Activated CD4-positive, alpha-beta memory T cell treated with anti-CD3 and anti-CD28 coated beads for 36 hours (primary cell): ENCODE data around the gene MKX. TPM values are rescaled to one million over a fixed set of nuclear protein-coding genes. Genes with fewer than 3 reads are reported as not detected.

Experiments used
- CTCF ChIA-PET: fragments of 350-600 bp; sonication (Branson Sonifier 250); formaldehyde crosslinking; loops from one replicate; lab custom pipeline; 2021; ENCODE audit warnings: antibody characterized with exemption, inconsistent platforms; lab: Charles Lee
- POLR2A ChIA-PET: fragments of 350-600 bp; sonication (Branson Sonifier 250); formaldehyde crosslinking; loops from one replicate; lab custom pipeline; 2021; ENCODE audit warnings: antibody characterized with exemption; lab: Charles Lee
- DNase-seq: peaks from one replicate; pipeline ENCODE4 v3.0.0-alpha.2; 2020
- H3K27ac Mint-ChIP-seq: one replicate; pipeline ENCODE4 v1.8.0; 2021; ENCODE audit warnings: mixed read lengths
- H3K27me3 Mint-ChIP-seq: one replicate; pipeline ENCODE4 v1.8.0; 2021; ENCODE audit warnings: mixed read lengths
- H3K36me3 Mint-ChIP-seq: one replicate; pipeline ENCODE4 v1.8.0; 2021; ENCODE audit warnings: mixed read lengths
- H3K4me1 Mint-ChIP-seq: one replicate; pipeline ENCODE4 v1.8.0; 2021; ENCODE audit warnings: low read depth, mixed read lengths
- H3K4me3 Mint-ChIP-seq: one replicate; pipeline ENCODE4 v1.8.0; 2021; ENCODE audit warnings: mild to moderate bottlenecking, mixed read lengths
- H3K9me3 Mint-ChIP-seq: one replicate; pipeline ENCODE4 v1.8.0; 2021; ENCODE audit warnings: mixed read lengths
- intact Hi-C: fragments of 100-400 bp; cut with micrococcal nuclease; formaldehyde crosslinking; loops from one replicate; pipeline ENCODE4 v1.15.1; 2023
- total RNA-seq, 2 experiments: library from RNA; stranded (reverse); gene quantifications; one replicate each; pipeline ENCODE4 v1.2.3, GENCODE V29; 2021

MKX gene
- total RNA-seq, 2 experiments from 2014 or later = 0.38 to 0.63 TPM

DNA sequence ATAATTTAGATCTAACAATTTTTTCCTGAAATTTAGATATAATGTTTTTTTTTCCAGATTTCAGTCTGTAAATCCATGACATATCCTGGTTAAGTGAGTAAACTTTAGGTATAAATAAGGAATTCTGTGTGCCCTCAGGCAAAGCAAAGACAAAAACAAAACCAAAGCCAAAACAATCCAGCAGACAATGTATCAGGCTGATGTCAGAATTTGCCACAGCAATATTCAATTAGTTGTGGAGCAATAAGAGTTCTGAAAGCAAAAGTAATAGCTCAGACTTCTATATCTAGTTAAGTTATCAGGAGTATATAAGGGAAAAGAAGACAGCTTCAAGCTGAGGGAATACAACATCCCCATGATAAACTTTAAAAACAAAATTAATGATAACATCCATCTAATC, 82.0 kb downstream of the MKX start:
- Mint-ChIP-seq H3K27me3 (peaks cover 32% of the 10 kb centered on the region), H3K4me1 (no peaks in the 10 kb centered on the region), H3K4me3 (no peak overlapping the region), H3K27ac (no peak overlapping the region), H3K36me3 (no peaks in the 10 kb centered on the region), H3K9me3 (no peaks in the 10 kb centered on the region)
- ChIA-PET CTCF (no interaction called here), POLR2A (no interaction called here)
- DNase-seq = no peak
- intact Hi-C loops = no loop called here

- intact Hi-C loops = no loop called here
These were observed 83.9 kb downstream of the MKX start for GRCh38 chr10:27661514-27662286.

GRCh38 chr10:27660711-27661110, 84.9 kb downstream of the MKX start:
- intact Hi-C loops = no loop called here
- CTCF ChIA-PET = interaction anchor here (1.3 kb wide), 1 partner anchor 213 kb away, joined by 4 read pairs; no protein-coding TSS in a partner anchor
- Mint-ChIP-seq H3K4me1 (no peaks in the 10 kb centered on the region), H3K27me3 (peaks cover 32% of the 10 kb centered on the region), H3K36me3 (no peaks in the 10 kb centered on the region), H3K27ac (no peak overlapping the region), H3K9me3 (no peaks in the 10 kb centered on the region), H3K4me3 (no peak overlapping the region)
- no peak for DNase-seq
- POLR2A ChIA-PET = no interaction called here

More at GRCh38 chr10:27661514-27662286, 83.9 kb downstream of the MKX start:
- H3K4me1 Mint-ChIP-seq = no peaks in the 10 kb centered on the region
- no peak overlapping the region for H3K27ac Mint-ChIP-seq
- no peaks in the 10 kb centered on the region for H3K9me3 Mint-ChIP-seq
- H3K27me3 Mint-ChIP-seq = peaks cover 32% of the 10 kb centered on the region
- H3K4me3 Mint-ChIP-seq = no peak overlapping the region
- POLR2A ChIA-PET = no interaction called here
- CTCF ChIA-PET = interaction anchor here (0.8 to 1.2 kb wide), 2 partner anchors 215 to 720 kb away, joined by 3 read pairs; no protein-coding TSS in a partner anchor
- no peak for DNase-seq
- H3K36me3 Mint-ChIP-seq = no peaks in the 10 kb centered on the region

DNA sequence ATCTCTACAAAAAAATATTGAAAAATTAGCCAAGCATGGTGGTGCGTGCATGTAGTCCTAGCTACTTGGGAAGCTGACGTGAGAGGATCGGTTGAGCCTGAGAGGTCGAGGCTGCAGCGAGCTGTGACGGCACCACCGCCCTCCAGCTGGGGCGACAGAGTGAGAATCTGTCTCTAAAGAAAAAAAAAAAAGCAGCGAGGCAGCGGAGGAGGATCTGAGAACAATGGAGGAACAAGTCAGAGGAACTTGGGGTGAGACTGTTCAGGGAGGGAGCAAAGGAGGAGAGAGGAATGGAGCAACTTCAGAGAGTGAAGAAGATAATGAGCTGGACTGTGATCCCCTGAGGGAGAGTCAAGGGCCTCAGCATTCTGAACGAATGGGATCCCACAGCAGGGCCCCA, 85.4 kb downstream of the MKX start:
- Mint-ChIP-seq H3K36me3 (no peaks in the 10 kb centered on the region), H3K27ac (no peak overlapping the region), H3K4me3 (no peak overlapping the region), H3K9me3 (no peaks in the 10 kb centered on the region), H3K4me1 (no peaks in the 10 kb centered on the region), H3K27me3 (peaks cover 32% of the 10 kb centered on the region)
- intact Hi-C loops = no loop called here
- CTCF ChIA-PET = interaction anchor here (1.3 kb wide), 1 partner anchor 212 kb away, joined by 4 read pairs; no protein-coding TSS in a partner anchor
- POLR2A ChIA-PET = no interaction called here
- no peak for DNase-seq

DNA sequence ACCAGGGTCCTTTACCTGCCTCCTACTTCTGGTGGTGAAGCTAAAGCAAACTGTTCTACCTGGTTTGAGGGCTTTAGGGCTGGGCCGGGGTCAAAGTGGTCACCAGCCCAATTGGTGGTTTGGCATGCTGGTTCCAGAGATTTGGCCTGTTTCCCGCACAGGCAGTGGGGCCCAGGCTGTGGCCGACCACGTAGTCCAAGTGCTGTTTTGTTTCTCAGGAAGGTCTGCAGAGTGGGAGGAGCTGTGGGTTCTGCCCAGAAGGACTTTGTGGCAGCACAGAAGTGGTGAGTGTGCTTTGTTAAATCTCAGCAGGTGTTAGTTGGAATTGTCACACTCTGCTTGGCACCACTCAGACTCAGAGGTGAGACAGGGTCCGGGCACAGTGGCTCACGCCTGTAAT, 85.8 kb downstream of the MKX start:
- intact Hi-C loops = no loop called here
- Mint-ChIP-seq H3K36me3 (no peaks in the 10 kb centered on the region), H3K27ac (no peak overlapping the region), H3K4me3 (no peak overlapping the region), H3K27me3 (peaks cover 32% of the 10 kb centered on the region), H3K9me3 (no peaks in the 10 kb centered on the region), H3K4me1 (no peaks in the 10 kb centered on the region)
- no peak for DNase-seq
- POLR2A ChIA-PET = no interaction called here
- CTCF ChIA-PET = interaction anchor here (1.3 kb wide), 1 partner anchor 212 kb away, joined by 4 read pairs; no protein-coding TSS in a partner anchor

DNA sequence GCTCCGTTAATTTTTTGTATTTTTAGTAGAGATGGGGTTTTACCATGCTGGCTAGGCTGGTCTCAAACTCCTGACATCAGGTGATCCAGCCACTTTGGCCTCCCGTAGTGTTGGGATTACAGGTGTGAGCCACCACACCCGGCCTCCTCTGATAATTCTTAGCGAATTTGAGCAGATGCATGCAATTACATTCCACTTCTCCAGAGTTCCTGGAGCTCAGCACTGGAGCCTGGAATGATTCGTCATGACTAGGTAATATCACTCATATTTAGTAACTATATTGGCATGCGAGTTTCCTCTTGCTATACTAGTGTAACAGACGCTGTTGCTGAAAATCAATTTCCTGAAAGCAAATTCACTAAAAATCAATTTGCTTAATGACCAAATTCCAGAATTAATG, 86.8 kb downstream of the MKX start:
- Mint-ChIP-seq H3K4me1 (no peaks in the 10 kb centered on the region), H3K4me3 (no peak overlapping the region), H3K36me3 (no peaks in the 10 kb centered on the region), H3K9me3 (no peaks in the 10 kb centered on the region), H3K27ac (no peak overlapping the region), H3K27me3 (peaks cover 24% of the 10 kb centered on the region)
- intact Hi-C loops = no loop called here
- DNase-seq = no peak
- ChIA-PET POLR2A (no interaction called here), CTCF (interaction anchor here (1.9 to 2.0 kb wide), 2 partner anchors 14 to 97 kb away, joined by 5 read pairs; no protein-coding TSS in a partner anchor)

GRCh38 chr10:27655296-27655695, 90.3 kb downstream of the MKX start:
- peaks cover 11% of the 10 kb centered on the region for H3K27me3 Mint-ChIP-seq
- H3K9me3 Mint-ChIP-seq = no peaks in the 10 kb centered on the region
- H3K36me3 Mint-ChIP-seq = no peaks in the 10 kb centered on the region
- intact Hi-C loops = no loop called here
- no peak for DNase-seq
- ChIA-PET POLR2A (no interaction called here), CTCF (interaction anchor here (0.5 to 2.3 kb wide), 9 partner anchors 11 to 245 kb away, joined by 3 to 15 read pairs (median 3); no protein-coding TSS in a partner anchor)
- no peak overlapping the region for H3K4me3 Mint-ChIP-seq
- no peaks in the 10 kb centered on the region for H3K4me1 Mint-ChIP-seq
- H3K27ac Mint-ChIP-seq = no peak overlapping the region

DNA sequence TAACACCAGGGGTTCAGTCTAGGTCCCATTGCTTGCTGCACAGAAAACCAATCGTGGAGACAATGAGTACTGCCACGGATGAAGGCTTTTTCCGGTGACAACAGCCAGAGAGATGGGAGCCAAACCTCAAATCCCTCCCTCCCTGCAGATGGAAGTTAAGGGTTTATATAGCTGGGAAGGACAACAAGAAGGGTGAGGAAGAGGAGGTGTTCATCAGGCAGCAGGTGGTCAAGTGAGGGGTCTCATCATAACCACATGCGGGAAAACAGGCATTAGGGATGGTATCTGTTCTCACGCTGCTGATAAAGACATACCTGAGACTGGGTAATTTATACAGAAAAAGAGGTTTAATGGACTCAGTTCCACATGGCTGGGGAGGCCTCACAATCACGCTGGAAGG, 91.3 kb downstream of the MKX start:
- Mint-ChIP-seq H3K36me3 (no peaks in the 10 kb centered on the region), H3K9me3 (no peaks in the 10 kb centered on the region), H3K4me1 (no peaks in the 10 kb centered on the region), H3K27me3 (peaks cover 6% of the 10 kb centered on the region), H3K4me3 (no peak overlapping the region), H3K27ac (no peak overlapping the region)
- CTCF ChIA-PET = interaction anchor here (0.6 to 2.3 kb wide), 2 partner anchors 62 to 209 kb away, joined by 3 to 15 read pairs; no protein-coding TSS in a partner anchor
- POLR2A ChIA-PET = no interaction called here
- intact Hi-C loops = no loop called here
- DNase-seq = no peak

GRCh38 chr10:27646604-27647175, 98.9 kb downstream of the MKX start:
- H3K27ac Mint-ChIP-seq = no peak overlapping the region
- peaks cover 15% of the 10 kb centered on the region for H3K27me3 Mint-ChIP-seq
- no peak for DNase-seq
- no peak overlapping the region for H3K4me3 Mint-ChIP-seq
- H3K36me3 Mint-ChIP-seq = no peaks in the 10 kb centered on the region
- H3K4me1 Mint-ChIP-seq = no peaks in the 10 kb centered on the region
- ChIA-PET POLR2A (no interaction called here), CTCF (no interaction called here)
- intact Hi-C loops = no loop called here
- H3K9me3 Mint-ChIP-seq = peaks cover 8% of the 10 kb centered on the region

DNA sequence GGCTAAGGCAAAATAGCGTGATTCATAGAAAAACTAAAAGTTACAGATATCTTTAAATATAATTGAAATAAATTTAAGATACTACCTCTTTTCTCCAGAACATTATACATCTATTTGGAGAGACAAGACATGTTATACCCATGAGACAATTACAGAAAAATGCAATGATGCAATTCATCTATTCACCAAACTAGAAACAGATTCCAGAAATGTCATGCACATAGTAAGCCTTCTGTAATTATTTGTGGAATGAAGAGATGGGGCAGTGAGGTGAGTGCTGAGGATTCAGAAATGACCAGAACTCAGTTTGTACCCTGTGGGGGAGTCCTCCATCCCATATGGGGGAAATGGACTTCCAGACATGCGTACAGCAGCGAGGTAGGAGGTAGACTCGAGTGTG, 99.4 kb downstream of the MKX start:
- ChIA-PET POLR2A (no interaction called here), CTCF (no interaction called here)
- intact Hi-C loops = no loop called here
- Mint-ChIP-seq H3K36me3 (no peaks in the 10 kb centered on the region), H3K4me3 (no peak overlapping the region), H3K4me1 (no peaks in the 10 kb centered on the region), H3K27me3 (peaks cover 15% of the 10 kb centered on the region), H3K27ac (no peak overlapping the region), H3K9me3 (peaks cover 9% of the 10 kb centered on the region)
- DNase-seq = no peak

DNA sequence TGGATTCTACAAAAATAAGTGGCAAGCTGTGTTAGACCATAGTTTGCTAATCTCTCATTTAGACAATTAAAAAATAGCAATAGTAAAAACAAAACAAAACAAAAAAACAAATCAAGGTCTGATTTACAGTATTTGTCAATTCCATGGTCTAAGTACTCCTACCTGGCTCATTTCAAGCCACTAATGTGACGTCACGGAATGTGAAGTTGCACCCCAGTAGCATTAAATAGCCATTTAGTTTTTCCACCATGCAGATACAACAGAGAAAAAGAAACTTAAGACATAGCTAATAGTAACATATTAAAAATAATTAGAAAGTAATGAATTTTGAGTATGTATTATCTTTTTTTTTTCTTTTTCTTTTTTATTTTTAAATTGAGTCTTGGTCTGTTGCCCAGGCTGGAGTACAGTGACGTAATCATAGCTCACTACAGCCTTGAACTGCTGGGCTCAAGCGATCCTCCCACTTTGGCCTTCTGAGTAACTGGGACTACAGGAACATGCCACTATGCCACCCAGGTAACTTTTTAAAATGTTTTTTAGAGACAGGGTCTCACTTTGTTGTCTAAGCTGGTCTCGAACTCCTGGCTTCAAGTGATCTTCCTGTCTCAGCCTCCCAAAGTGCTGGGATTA, 101.2 kb downstream of the MKX start:
- H3K4me3 Mint-ChIP-seq = no peak overlapping the region
- H3K27me3 Mint-ChIP-seq = peaks cover 9% of the 10 kb centered on the region
- no peak overlapping the region for H3K27ac Mint-ChIP-seq
- no peaks in the 10 kb centered on the region for H3K36me3 Mint-ChIP-seq
- intact Hi-C loops = no loop called here
- CTCF ChIA-PET = interaction anchor here (0.7 to 1.3 kb wide), 4 partner anchors 10 to 86 kb away, joined by 3 to 5 read pairs (median 4); no protein-coding TSS in a partner anchor
- no peak for DNase-seq
- H3K9me3 Mint-ChIP-seq = peaks cover 9% of the 10 kb centered on the region
- H3K4me1 Mint-ChIP-seq = no peaks in the 10 kb centered on the region
- POLR2A ChIA-PET = no interaction called here

GRCh38 chr10:27643301-27643700, 102.3 kb downstream of the MKX start:
- intact Hi-C loops = no loop called here
- Mint-ChIP-seq H3K27ac (no peak overlapping the region), H3K4me3 (no peak overlapping the region), H3K4me1 (no peaks in the 10 kb centered on the region), H3K36me3 (no peaks in the 10 kb centered on the region), H3K9me3 (peaks cover 9% of the 10 kb centered on the region), H3K27me3 (peaks cover 6% of the 10 kb centered on the region)
- ChIA-PET POLR2A (no interaction called here), CTCF (interaction anchor here (0.6 to 1.1 kb wide), 2 partner anchors 12 to 78 kb away, joined by 3 read pairs; no protein-coding TSS in a partner anchor)
- no peak for DNase-seq
